K562 (cell line): ENCODE data around the gene GAD1. TPM values are rescaled to one million over a fixed set of nuclear protein-coding genes. Genes with fewer than 3 reads are reported as not detected.

ENCODE experiments used
- CHD1 ChIP-seq: fragments of 200-600 bp; sonication (generic); IDR thresholded peaks from one replicate; pipeline ENCODE4 v1.6.1; 2012; ENCODE audit warnings: mild to moderate bottlenecking, moderate library complexity, low read length, inconsistent platforms
- ETV6 ChIP-seq, 3 experiments: fragments of 150-350 bp in 1 of 3; sonication (generic) in 1 of 3; formaldehyde crosslinking in 1 of 3; IDR thresholded peaks; 2 replicates each; pipeline versions ENCODE4 v1.6.1 to v1.8.0; 2014 to 2022; ENCODE audit warnings: borderline replicate concordance in 2 of 3, low read depth in 2 of 3, antibody characterized with exemption in 1 of 3, low read length in 1 of 3, mild to moderate bottlenecking in 1 of 3, missing genetic modification reagents in 1 of 3
- FOXJ2 ChIP-seq: fragments of 200-800 bp; sonication (Bioruptor generic); IDR thresholded peaks from 2 replicates; pipeline ENCODE4 v1.6.1; 2016; ENCODE audit warnings: missing genetic modification characterization, missing compliant biosample characterization
- HMGN3 ChIP-seq: IDR thresholded peaks from 2 replicates; pipeline ENCODE4 v1.6.1; 2011; ENCODE audit warnings: borderline replicate concordance, low read depth, mild to moderate bottlenecking, mixed read lengths, low read length; ENCODE audit not compliant: insufficient read length; ENCODE audit errors: extremely low read depth
- JUN ChIP-seq, 2 experiments: sonication (generic) in 1 of 2; formaldehyde crosslinking in 1 of 2; IDR thresholded peaks; 2 replicates each; pipeline versions ENCODE4 v1.6.1 to v1.8.0; 2012 to 2022; ENCODE audit warnings: borderline replicate concordance in 2 of 2, mild to moderate bottlenecking in 2 of 2, improper control_type of control experiment in 1 of 2, low read depth in 1 of 2, low read length in 1 of 2, missing genetic modification reagents in 1 of 2
- KAT2B ChIP-seq: IDR thresholded peaks from one replicate; pipeline ENCODE4 v1.6.1; 2012; ENCODE audit warnings: low read depth, mild to moderate bottlenecking, control low read depth, inconsistent platforms, low read length, moderate library complexity
- MCM2 ChIP-seq: fragments of 450-650 bp; IDR thresholded peaks from 2 replicates; pipeline ENCODE4 v1.6.1; 2017; ENCODE audit warnings: low read depth, mild to moderate bottlenecking
- MLX ChIP-seq, 2 experiments: fragments of 450-650 bp in 1 of 2; sonication (generic) in 1 of 2; formaldehyde crosslinking; conservative IDR thresholded peaks; 2 replicates each; pipeline versions ENCODE4 v1.4.0 to v1.8.1; 2020 to 2022; ENCODE audit warnings: mild to moderate bottlenecking in 1 of 2, missing genetic modification reagents in 1 of 2
- MYC ChIP-seq, 2 experiments: fragments of 250-450 bp in 1 of 2; sonication (Bioruptor Pico) in 1 of 2; IDR thresholded peaks; 2 replicates each; pipeline versions ENCODE4 v1.5.1 to v1.6.1; 2012 to 2021; ENCODE audit warnings: low read depth in 2 of 2, borderline replicate concordance in 1 of 2, improper control_type of control experiment in 1 of 2, low read length in 1 of 2, mild to moderate bottlenecking in 1 of 2, moderate library complexity in 1 of 2
- NCOA6 ChIP-seq: fragments of 450-650 bp; IDR thresholded peaks from 2 replicates; pipeline ENCODE4 v1.6.1; 2017; ENCODE audit warnings: mild to moderate bottlenecking
- NFRKB ChIP-seq: fragments of 450-650 bp; IDR thresholded peaks from 2 replicates; pipeline ENCODE4 v1.6.1; 2016; ENCODE audit warnings: low read depth
- PATZ1 ChIP-seq: fragments of 250-450 bp; sonication (Bioruptor Pico); IDR thresholded peaks from 2 replicates; pipeline ENCODE4 v1.5.0; 2020; ENCODE audit warnings: mild to moderate bottlenecking, borderline replicate concordance
- PHF8 ChIP-seq: fragments of 200-600 bp; sonication (generic); IDR thresholded peaks from 2 replicates; pipeline ENCODE4 v1.6.1; 2012; ENCODE audit warnings: mixed run types, mild to moderate bottlenecking, inconsistent platforms, low read length, moderate library complexity, borderline replicate concordance
- RB1 ChIP-seq: fragments of 450-650 bp; IDR thresholded peaks from 2 replicates; pipeline ENCODE4 v1.6.1; 2017; ENCODE audit warnings: low read depth, mild to moderate bottlenecking
- SNIP1 ChIP-seq: fragments of 450-650 bp; IDR thresholded peaks from 2 replicates; pipeline ENCODE4 v1.7.1; 2017; ENCODE audit warnings: low read depth, mild to moderate bottlenecking
- STAT5B ChIP-seq: fragments of 250-450 bp; sonication (Bioruptor Pico); IDR thresholded peaks from 2 replicates; pipeline ENCODE4 v1.8.0; 2021; ENCODE audit warnings: mild to moderate bottlenecking, inconsistent platforms
- TCF3 ChIP-seq: sonication (generic); formaldehyde crosslinking; IDR thresholded peaks from 2 replicates; pipeline ENCODE4 v1.4.0; 2020; ENCODE audit warnings: mild to moderate bottlenecking, missing genetic modification reagents
- TEAD1 ChIP-seq, 2 experiments: fragments of 450-650 bp in 1 of 2; sonication (generic) in 1 of 2; formaldehyde crosslinking; IDR thresholded peaks; 2 replicates each; pipeline versions ENCODE4 v1.4.0 to v1.8.0; 2020 to 2022; ENCODE audit warnings: mild to moderate bottlenecking in 2 of 2, missing genetic modification reagents in 1 of 2
- ZKSCAN1 ChIP-seq: fragments of 150-350 bp; IDR thresholded peaks from 2 replicates; pipeline ENCODE4 v1.6.1; 2016; ENCODE audit warnings: low read depth, low read length
- ZNF253 ChIP-seq: fragments of 250-450 bp; sonication (Bioruptor Pico); conservative IDR thresholded peaks from 2 replicates; pipeline ENCODE4 v1.6.1; 2021; ENCODE audit warnings: mild to moderate bottlenecking
- polyA plus RNA-seq, 8 experiments: library from polyadenylated mRNA; depleted of rRNA in 4 of 8; stranded (reverse) in 5 of 8; unstranded in 3 of 8; fragments of >200 nt; fragmentation: Nextera tagmentation in 2 of 8; fragmentation: Illumina TruSeq in 1 of 8; extraction: Ambion mirVana in 2 of 8; extraction: Trizol in 1 of 8; gene quantifications; 2 replicates each; pipeline versions ENCODE4 v1.2.1 to v1.2.3, GENCODE V29; 2011 to 2014; ENCODE audit warnings: inconsistent platforms in 1 of 8, missing spikeins in 1 of 8
- total RNA-seq, 7 experiments: library from RNA; depleted of rRNA in 6 of 7; stranded (reverse); fragments of >200 nt in 6 of 7; fragmentation: Illumina TruSeq in 2 of 7; extraction: Trizol in 2 of 7; gene quantifications; 2 replicates each; pipeline versions ENCODE4 v1.2.1 to v1.2.3, GENCODE V29; 2011 to 2021; ENCODE audit warnings: low replicate concordance in 1 of 7
- TF ChIP-seq, protein P1 (sequence below), 2 experiments: IDR thresholded peaks; 2 replicates each; pipeline ENCODE4 v1.6.1; 2012; ENCODE audit warnings: improper control_type of control experiment in 2 of 2, low read depth in 2 of 2, low read length in 2 of 2, borderline replicate concordance in 1 of 2

Gene GAD1
- total and polyA plus RNA-seq, 9 of the 15 experiments (the other 6 are each of a cell fraction or from before 2014, with no cell fraction given): 2.7 to 29.1 (median 15.7) TPM

GRCh38 chr2:170770606-170771420 lies 45.9 kb upstream of the GAD1 start (continued):
- TF ChIP-seq PATZ1 (CRISPR knock-in tag) (no peak), MCM2 (no peak), JUN (IDR thresholded peaks at IDR 0.05; ENCODE audit: borderline replicate concordance, low read depth, low read length) (no peak), JUN (CRISPR knock-in tag; IDR thresholded peaks at IDR 0.05; ENCODE audit: borderline replicate concordance) (no peak), NCOA6 (no peak), PHF8 (peak; percentile 72; the same call in 1 of the 2 replicates), SNIP1 (no peak), TEAD1 (CRISPR knock-in tag; IDR thresholded peaks at IDR 0.05) (peak in 1 of 2 experiments; percentile 61; a peak in 2 of 4 replicates), ETV6 (IDR thresholded peaks at IDR 0.05; ENCODE audit: borderline replicate concordance in 1 of 2, low read depth in 2 of 2, low read length in 1 of 2) (no peak), ETV6 (CRISPR knock-in tag; IDR thresholded peaks at IDR 0.05; ENCODE audit: borderline replicate concordance) (no peak), STAT5B (no peak), ZNF253 (CRISPR knock-in tag) (no peak), KAT2B (no peak), TCF3 (CRISPR knock-in tag) (no peak), CHD1 (peak; percentile 22), MLX (CRISPR knock-in tag; conservative IDR thresholded peaks at IDR 0.05) (no peak), ZKSCAN1 (no peak), NFRKB (0 out of 2 replicates have a peak, but pooled peaks have one; percentile 68), HMGN3 (peak; percentile 30), FOXJ2 (tag) (peak; percentile 68), MYC (IDR thresholded peaks at IDR 0.05; ENCODE audit: low read depth, low read length) (no peak; the same call in 1 of the 2 replicates), MYC (CRISPR knock-in tag; IDR thresholded peaks at IDR 0.05; ENCODE audit: borderline replicate concordance, low read depth) (peak; percentile 70; the same call in 1 of the 2 replicates), RB1 (peak; percentile 83)
- TF ChIP-seq, protein P1, sequence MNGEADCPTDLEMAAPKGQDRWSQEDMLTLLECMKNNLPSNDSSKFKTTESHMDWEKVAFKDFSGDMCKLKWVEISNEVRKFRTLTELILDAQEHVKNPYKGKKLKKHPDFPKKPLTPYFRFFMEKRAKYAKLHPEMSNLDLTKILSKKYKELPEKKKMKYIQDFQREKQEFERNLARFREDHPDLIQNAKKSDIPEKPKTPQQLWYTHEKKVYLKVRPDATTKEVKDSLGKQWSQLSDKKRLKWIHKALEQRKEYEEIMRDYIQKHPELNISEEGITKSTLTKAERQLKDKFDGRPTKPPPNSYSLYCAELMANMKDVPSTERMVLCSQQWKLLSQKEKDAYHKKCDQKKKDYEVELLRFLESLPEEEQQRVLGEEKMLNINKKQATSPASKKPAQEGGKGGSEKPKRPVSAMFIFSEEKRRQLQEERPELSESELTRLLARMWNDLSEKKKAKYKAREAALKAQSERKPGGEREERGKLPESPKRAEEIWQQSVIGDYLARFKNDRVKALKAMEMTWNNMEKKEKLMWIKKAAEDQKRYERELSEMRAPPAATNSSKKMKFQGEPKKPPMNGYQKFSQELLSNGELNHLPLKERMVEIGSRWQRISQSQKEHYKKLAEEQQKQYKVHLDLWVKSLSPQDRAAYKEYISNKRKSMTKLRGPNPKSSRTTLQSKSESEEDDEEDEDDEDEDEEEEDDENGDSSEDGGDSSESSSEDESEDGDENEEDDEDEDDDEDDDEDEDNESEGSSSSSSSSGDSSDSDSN (IDR thresholded peaks at IDR 0.05; ENCODE audit: borderline replicate concordance in 1 of 2, low read depth in 2 of 2, low read length in 2 of 2): peak; percentile 86 to 92; a peak in 3 of 4 replicates
